PC-3 (cell line): ENCODE results near the gene XBP1.

Source experiments
- CTCF ChIP-seq: fragments of 300-600 bp; sonication (generic); conservative IDR thresholded peaks from 2 replicates; pipeline ENCODE4 v1.5.1; 2017; ENCODE audit warnings: antibody characterized with exemption, low read depth, mild to moderate bottlenecking, low read length
- EZH2 ChIP-seq: fragments of 300-600 bp; sonication (generic); IDR thresholded peaks from one replicate; pipeline ENCODE4 v1.6.1; 2017; ENCODE audit warnings: antibody characterized with exemption, mild to moderate bottlenecking, low read length; ENCODE audit not compliant: unreplicated experiment
- EZH2phosphoT487 ChIP-seq: fragments of 300-600 bp; sonication (generic); IDR thresholded peaks from 2 replicates; pipeline ENCODE4 v1.6.1; 2018; ENCODE audit warnings: mild to moderate bottlenecking, antibody characterized with exemption, low read length, borderline replicate concordance

GRCh38 chr22:28820885-28821284 lies 20.5 kb upstream of the XBP1 start:
- no peak for TF ChIP-seq CTCF
- no peak for TF ChIP-seq EZH2
- no peak for TF ChIP-seq EZH2phosphoT487
